Non-pigmented ciliary epithelial cell (primary cell): ENCODE data around the gene RFXANK.

Source experiments
- DNase-seq: peaks from one replicate; pipeline ENCODE4 v3.0.0-alpha.2; 2010; ENCODE audit warnings: low read depth

RFXANK gene

GRCh38 chr19:19232261-19232721 lies 40.2 kb downstream of the RFXANK start:
- DNase-seq = no peak

DNA sequence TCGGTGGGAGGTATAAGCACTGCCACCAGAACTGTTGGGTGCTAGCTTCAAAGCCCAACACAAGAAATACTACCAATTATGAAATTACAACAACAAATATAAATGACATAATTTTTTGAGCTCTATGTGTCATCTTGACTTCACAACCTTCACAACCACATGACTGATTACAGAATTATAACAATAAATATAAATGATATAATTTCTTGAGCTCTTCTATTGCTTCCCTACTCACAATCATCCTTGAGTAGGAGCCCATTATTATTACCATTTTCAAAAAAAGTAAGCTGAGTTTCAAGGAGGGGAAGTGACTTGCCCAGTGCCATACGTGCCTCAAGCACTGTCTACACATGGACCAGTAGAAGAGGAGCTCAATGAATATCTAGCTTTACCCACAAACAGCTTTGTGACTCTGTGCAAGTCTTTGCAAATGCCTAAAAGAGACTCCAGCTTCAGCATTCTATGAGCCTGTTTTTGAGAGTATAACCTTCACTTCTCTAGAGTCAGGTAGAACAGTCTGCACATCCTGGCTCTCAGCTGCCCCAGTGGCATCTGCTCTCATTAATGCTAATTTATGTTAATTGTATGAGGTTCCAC lies 42.3 kb downstream of the RFXANK start:
- no peak for DNase-seq

DNA sequence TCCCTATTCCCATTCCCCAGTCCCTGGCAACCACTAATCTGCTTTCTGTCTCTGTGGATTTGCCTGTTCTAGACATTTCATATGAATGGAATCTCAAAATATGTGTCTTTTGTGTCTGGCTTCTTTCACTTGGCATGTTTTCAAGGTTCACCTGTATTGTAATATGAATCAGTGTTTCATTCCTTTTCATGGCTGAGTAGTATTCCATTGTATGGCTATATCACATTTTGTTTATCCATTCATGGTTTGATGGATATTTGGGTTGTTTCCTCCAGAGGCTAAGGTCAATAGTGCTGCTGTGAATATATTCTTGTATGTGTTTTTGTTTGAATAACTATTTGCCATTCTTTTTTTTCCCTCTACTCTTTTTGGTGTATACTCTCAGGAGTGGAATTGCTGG lies 44.1 kb downstream of the RFXANK start:
- DNase-seq = no peak

GRCh38 chr19:19238126-19238894 lies 46.3 kb downstream of the RFXANK start:
- DNase-seq = no peak

- no peak for DNase-seq
Observed at GRCh38 chr19:19239675-19240074, 47.6 kb downstream of the RFXANK start.

- no peak for DNase-seq
Observed at GRCh38 chr19:19240476-19240875, 48.4 kb downstream of the RFXANK start.

DNA sequence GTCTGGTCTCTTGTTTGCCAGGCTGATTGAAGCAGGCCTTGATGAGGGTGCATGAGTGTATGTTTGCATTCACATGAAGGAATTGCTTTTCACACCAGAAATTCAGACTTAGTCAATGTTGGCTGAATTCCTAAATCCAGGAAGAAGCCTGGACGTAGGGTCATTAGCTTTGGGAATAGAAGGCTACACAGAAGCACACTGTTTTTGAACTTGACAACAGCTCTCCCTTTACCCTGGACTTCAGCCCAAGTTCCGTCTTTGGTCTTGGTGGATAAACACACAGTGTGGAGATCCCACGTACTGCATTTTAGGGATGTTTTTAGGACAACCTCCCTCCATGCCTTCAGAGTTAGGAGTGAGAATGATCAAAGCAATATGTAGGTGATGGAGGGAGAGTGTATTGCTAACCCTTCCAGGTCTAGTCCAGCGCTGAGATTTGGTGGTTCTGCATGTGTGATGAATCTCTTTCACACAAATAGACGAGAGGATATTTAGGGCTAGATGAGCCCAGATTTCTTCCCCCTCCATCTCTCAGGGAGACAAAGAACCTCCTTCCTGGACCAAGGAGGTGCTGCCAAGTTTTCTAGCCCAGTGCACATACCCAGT lies 58.2 kb downstream of the RFXANK start:
- no peak for DNase-seq
